ENCODE measurements around the gene MOB3A.

MOB3A gene

DNA sequence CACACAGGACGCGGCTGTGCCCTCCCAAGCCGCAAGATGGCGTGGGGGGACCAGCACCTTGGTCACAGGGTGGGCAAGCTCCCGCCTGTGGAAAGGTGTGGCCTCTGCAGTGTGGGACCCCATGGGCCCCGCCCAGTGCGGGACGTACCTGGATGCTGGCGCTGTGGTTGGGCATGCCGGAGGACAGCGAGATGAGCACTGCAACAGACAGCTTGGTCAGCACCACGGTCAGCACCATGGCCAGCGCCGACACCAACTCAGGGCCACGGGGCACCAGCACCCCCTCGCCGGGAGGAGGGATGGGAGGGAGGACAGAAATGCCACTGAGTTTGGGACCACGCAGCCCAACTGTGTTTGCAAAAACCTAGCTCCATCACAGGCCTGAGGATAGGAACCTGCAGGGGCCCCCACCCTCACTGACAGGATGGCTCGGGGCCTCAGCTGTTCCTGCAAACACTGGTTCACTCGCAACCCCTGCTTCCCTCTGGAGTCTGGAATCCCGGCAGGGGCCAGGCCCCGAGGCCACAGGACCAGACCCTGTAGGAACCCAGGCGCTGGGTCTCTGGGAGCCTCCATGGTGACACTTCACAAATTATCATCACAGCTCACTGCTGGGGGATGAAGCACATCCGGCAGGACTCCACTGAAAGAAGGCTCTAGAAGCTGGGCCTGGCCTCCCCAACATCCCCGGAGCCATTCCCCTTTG is 27.7 kb upstream of the MOB3A start:
- no peak for DNase-seq (ENCODE audit: low read depth in 3 of 3, low spot score in 1 of 3)

DNA sequence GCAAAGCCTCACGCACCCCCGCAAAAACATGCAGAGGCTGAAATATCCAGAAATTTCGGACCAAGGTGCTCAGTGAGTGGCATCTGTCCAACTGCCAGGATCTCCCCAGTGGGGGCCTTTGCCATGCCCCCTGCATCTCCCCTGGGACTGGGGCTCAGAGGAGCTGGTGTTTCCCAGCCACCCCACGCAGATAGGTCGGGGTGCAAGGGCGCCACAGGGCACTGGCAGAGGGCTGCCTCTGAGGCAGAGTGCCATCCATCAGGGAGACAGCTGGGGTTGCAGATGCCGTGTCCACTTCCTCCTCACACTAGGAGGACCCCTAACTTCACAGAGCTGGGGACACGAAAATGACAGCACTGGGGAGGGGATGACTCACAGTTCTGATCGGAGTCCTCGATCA is 26.9 kb upstream of the MOB3A start:
- DNase-seq (ENCODE audit: low read depth in 3 of 3, low spot score in 1 of 3) = no peak

DNA sequence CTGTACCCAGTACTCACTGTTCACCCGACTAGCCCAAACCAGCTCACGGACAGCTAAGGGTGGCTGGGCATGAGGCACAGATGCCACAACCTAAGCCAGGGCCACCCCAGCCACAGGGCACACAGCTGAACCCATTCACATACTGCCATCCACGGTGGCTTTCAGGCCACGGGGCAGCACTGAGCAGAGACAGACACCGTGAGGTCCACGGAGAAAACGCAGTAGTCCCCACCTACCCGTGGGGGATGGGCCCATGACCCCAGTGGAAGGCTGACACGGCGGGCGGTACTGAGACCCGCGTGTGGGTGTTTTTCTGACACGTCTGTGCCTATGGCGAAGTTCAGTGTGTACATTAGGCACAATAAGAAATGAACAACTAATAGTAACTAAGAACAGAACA is 26.1 kb upstream of the MOB3A start:
- no peak for DNase-seq (ENCODE audit: low read depth in 3 of 3, low spot score in 1 of 3)

DNA sequence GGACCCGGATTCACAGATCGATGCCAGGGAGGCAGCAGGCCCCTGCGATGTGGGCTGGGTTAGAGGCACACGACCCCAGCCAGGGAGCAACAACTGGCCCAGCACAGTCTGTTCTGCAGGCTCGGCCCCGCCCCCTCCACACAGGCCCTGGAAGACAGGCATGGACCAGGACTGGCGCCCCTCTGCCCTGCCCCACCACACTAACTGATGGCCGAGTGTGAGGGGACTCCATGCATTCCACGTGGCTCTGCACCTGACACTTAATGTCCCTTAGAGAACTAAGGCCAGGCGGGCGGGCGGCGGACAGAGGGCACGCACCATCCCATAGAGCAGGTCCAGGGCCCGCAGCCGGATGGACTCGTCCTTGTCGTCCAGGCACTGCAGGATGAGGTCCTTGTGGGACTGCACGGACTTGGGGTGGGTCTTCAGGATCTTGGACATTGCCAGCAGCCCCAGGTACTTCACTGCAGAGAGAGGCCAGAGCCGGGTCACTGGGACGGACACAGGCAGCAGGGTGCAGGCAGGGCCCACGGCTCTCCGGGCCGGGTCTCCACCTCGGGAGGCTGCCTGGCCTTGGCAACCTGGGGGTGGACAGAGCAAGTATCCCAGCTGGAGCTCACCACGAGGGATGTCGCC is 25.4 kb upstream of the MOB3A start:
- no peak for DNase-seq (ENCODE audit: low read depth in 3 of 3, low spot score in 1 of 3)

DNA sequence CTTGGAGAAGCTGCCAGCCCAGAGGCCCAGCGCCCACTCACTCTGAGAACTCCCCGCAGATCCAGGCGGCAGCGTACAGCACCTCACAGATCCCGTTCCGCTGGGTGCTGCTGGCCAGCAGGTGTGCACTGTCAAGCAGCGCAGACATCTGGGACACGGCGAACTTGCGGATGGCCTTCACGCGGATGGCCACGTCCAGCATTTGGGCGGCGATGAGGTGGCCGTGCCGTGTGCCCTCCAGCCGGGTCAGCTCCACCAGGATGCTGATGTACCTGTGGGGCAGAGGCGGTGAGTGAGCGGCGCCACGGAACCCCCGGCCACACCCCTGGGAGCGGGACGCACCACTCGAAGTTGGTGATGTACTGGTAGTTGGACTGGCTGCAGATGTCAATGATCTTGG is 24.7 kb upstream of the MOB3A start:
- no peak for DNase-seq (ENCODE audit: low read depth in 3 of 3, low spot score in 1 of 3)

DNA sequence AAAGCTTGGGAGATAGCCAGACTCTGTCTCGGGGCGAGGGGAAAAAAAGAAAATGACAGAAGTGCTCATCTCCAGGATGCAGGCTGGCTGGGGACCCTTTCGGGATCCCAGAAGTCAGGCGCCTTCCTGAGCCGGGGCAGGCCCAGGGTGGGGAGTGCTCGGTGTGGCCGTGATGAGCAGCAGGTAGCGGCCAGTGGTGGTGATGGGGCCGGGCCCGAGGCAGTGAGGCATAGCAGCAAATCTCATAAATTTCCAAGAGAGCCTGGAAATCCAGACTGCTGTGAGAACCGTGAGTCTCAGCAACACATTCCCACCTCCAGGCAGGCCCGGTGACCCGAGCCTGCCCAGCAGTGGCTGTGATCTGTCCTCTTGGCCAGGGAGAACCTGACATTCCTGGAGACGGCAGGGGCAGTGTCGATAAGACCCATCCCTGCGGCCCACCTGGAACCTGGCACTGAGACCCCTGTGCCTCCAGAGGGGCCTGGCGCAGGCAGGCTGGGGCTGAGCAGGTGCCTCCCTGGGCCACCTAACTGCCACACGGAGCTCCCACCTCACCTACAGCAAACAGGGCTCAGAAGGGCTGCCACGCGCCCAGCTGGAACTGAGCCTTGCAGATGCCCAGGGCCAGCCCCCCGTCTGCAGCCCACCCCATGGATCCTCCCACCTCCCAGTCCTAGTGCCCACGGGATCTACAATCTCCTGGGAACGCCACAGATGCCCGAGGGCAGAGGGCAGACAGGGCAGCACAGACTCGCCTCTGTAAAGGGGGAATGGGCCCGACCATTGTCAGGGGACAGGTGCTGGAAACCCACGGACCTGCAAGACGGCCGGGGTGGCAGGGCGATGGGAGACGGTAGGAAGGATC is 24.0 kb upstream of the MOB3A start:
- DNase-seq (ENCODE audit: low read depth in 3 of 3, low spot score in 1 of 3) = no peak

DNA sequence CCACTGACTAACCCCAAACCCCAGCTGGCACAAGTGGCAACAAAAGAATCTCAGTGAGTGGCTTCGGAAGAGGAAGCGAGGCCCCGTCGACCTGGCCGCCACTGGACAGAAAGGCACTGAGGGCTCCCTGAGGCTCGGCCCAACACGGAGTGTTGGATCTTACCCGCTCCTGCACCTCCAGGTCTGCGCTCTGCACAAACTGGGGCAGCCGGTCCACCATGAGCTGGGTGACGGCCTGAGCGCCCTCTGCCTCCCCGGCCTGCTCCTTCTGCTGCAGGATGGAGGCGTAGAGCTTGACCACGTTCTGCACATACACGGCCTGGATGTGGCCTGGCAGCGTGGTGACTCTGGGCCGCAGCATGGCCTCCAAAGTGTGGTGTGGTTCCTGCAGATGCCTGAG is 22.3 kb upstream of the MOB3A start:
- no peak for DNase-seq (ENCODE audit: low read depth in 3 of 3, low spot score in 1 of 3)

DNA sequence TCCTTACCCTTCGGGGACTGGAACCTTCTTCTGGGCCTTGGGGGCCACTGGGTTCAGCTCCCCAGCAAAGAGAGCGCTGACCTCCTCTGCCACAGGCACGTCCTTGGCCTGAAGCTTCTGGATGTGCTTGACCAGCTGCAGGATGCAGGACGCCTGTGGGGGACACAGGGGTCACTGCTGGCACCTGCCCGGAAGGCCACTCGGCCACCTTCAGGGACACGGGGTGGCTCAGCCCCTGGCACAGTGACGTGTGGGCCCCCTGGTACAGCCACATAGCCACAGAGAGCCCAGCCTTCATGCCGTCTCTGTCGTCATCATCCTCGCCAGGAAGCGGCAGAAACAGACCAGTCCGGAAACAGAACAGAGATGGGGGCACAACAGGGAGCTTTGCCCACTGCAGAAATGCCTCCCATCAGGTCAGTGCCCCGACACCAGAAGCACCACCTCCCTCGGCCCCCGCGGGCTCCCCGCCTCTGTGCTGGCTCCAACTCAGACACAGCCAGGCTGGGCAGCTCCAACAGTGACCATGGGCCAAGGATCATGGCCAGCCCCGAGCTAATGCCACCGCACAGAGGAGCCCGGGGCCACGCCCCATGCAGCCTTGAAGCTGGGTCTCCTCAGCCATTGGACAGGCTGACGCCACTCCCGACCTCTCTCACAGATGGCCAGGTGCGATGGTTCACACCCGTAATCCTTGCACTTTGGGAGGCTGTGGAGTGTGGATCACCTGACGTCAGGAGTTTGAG is 21.3 kb upstream of the MOB3A start:
- DNase-seq (ENCODE audit: low read depth in 3 of 3, low spot score in 1 of 3) = no peak

DNA sequence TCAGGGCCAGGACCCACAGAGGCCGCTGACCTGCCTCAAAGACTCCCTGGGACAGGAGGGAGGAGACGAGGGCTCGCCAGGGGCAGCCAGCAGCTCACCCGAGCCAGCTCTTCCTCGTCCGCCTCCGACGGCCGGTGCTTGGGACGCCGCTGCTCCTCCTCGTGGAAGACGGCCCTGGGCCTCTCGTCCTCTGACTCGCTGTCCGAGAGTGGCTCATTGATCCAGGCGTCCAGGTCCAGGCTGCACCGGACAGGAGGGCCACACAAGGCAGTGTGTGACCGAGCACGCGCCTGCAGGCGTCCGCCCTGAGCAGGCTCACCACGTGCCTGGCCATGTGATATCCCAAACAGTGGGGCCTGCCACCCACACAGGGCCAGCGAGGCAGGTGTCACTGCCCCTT is 20.4 kb upstream of the MOB3A start:
- DNase-seq (ENCODE audit: low read depth in 3 of 3, low spot score in 1 of 3) = no peak

DNA sequence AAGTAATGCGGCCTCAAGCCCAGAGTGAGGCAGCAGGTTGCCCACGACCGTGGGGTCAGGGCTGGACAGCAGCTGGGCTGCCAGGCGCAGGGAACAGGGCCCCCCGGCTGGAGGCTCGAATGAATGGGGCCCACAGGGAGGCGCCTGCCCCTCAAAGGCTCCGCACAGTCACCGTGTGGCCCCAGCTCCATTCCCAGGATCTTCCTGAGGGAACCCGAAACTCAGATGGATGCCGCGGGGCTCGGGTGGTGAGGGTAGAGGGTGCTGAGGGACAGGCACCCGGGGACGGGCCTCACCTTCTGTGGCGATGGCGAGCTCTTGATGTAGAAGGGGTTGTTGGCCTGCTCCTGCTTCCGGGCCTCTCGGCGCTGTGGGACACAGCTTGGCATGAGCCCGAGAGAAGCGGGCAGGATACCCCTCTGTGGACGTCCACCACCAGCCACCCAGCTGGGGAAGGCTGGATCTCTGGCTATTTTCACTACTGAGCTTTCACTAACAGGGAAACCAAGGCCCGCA is 19.8 kb upstream of the MOB3A start:
- no peak for DNase-seq (ENCODE audit: low read depth in 3 of 3, low spot score in 1 of 3)

DNA sequence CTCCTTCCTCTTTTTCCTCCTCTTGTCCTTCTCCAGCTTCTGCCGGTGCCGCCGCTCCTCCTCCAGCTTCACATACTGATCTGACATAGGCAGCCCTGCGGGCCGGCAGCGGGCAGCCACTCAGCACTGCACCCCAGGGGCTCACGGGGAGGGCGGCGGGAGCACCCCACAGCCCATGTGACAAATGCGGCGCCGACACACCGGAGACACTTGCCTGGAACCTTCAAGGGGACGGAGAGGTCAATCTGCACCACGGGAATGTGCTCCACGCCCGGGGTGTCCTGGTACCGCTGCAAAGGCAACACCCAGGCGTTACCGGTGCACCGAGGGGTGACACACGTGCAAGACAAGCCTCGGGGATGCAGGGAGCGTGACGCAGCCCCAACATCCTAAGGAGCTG is 19.2 kb upstream of the MOB3A start:
- DNase-seq (ENCODE audit: low read depth in 3 of 3, low spot score in 1 of 3) = no peak

DNA sequence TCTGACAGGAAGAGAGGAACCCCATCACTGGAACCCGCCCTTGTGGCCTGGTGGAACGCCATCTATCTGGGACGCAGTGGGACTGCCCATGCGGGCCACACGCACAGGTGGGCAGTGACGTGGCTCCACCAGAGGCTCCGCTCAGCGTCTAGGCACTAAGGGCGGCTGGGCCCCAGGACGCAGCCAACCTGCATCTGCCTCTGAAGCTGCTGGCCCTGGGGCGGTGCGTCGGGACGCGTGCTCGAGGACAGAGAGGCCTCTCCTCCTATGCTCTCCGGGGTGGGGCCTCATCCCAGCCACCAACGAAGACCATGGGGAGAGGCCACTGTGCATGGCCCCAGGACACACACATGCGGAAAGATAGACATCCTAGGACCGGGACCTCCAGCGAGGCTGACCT is 18.7 kb upstream of the MOB3A start:
- DNase-seq (ENCODE audit: low read depth in 3 of 3, low spot score in 1 of 3) = no peak

DNA sequence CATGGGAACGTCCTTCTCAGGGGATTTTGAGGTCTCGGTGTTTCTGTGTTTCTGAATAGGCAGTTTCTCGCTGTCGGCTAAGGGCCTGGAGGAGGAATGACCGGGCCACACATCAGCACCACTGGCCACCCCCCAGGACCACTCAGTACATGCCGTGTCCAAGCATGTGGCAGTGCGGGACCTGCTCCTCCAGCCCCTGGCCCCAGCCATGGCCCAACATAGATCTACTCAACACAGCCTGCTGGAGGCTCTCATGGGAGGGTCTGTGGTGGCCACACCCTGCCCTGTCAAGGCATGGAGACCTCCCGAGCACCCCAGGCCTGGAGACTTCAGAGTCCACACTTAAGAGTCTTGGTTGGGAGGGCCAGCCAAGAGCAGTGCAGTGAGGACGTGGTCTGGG is 18.1 kb upstream of the MOB3A start:
- no peak for DNase-seq (ENCODE audit: low read depth in 3 of 3, low spot score in 1 of 3)

DNA sequence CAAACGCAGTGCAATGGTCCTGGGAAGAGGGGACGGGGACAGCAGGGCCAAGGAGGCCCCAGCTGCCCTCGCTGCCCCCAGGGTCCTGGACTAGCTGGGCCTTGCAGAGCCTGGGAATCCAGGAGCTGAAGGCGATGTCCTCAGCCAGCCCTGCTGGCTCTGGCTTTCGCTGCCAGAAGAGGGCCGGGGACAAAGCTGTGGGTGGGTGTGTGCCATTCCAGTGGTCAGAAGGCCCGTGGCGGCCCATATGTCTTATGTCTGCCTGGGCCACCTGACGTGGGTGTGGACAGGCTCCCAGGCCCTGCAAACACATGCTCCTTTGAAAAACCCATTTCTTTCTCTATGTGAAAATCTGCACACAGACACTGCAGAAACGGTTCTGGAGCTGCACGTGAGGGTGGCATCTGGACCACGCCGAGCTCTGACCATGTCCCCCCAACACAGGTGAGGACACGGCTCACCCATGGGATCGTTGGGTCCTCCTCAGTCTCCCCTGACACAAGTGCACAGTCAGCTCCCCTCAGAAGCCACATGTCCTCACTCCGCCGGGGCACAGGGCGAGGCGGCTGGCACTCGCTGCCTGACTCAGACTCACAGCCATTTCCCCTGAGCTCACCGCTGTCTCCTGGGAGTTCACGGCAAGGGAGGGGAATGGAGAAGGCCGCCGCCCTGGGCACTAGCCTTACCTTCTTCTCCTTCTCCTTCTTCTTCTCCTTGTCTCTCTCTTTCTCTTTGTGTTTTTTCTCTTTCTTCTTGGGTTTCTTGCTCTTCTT is 17.5 kb upstream of the MOB3A start:
- no peak for DNase-seq (ENCODE audit: low read depth in 3 of 3, low spot score in 1 of 3)

DNA sequence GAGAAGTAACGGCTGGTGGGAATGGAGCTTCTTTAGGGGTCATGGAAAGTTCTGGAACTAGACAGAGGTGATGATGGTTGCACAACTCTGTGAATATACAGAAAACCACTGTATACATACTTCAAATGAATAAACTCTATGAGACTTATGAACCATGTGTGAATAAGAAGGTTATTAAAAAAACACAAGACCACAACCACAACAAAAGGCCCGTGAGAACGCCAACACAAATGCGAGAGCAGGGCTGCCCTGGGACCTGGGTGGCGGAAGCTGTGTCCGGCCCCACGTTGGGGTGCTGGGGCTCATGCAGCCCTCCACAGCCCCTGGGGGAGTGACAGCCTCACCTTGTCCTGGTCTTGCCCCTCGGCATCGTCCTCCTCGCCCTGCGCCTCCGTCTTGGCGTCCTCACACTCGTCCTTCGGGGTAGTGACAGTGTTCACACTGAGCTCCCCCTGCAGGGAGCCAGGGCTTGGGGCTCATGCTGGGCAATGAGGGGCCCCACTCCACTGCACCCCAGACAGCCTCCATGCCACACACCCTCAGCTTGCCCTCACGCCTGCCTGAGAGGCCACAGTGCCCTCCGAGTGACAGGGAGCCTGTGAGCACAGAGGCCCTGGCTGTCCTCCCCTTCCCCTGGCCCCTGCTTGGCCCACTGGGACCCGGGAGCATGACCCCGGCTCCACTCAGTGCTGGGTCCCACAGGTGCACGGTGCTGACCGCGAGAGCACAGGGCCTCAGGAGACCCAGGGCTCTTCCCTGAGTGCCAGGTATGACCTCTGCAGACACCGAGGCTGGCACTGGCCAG is 16.6 kb upstream of the MOB3A start:
- no peak for DNase-seq (ENCODE audit: low read depth in 3 of 3, low spot score in 1 of 3)

DNA sequence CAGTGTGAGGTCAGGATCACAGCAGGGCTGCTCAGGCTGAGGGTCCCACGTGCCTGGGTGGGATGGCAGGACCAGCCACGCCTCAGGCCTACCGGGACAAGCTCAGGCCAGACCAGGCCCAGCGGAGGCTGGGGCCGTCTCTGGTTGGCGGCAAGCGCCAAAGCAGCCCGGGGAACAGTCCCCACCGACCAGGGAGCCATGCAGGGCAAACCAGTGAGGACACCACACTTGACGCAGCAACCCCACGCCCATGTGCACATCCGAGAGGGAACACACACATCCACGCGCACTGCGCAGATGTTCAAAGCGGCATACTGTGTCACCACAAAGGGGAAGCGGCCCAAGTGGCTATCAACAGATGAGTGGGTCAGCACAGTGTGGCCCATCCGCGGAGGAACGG is 15.8 kb upstream of the MOB3A start:
- no peak for DNase-seq (ENCODE audit: low read depth in 3 of 3, low spot score in 1 of 3)

DNA sequence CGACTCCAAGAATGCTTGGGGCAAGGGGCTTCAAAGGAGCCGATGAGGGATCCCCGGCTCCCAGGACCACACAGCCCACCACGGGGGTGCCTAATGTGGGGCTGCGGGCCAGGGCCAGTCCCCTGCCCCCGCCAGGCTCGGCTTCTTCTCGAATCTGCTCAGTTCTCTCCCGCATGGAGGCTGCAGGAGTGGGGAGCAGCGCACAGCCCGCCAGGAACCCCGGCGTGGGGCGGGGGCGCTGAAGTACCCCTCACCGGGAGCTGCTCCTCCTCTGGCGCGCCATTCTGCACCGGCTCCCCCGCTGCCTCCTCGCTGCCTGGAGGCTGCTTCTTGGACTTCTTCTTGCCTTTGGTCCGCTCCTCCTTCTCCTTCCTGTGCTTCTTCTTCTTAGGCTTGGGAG is 15.3 kb upstream of the MOB3A start:
- DNase-seq (ENCODE audit: low read depth in 3 of 3, low spot score in 1 of 3) = no peak

DNA sequence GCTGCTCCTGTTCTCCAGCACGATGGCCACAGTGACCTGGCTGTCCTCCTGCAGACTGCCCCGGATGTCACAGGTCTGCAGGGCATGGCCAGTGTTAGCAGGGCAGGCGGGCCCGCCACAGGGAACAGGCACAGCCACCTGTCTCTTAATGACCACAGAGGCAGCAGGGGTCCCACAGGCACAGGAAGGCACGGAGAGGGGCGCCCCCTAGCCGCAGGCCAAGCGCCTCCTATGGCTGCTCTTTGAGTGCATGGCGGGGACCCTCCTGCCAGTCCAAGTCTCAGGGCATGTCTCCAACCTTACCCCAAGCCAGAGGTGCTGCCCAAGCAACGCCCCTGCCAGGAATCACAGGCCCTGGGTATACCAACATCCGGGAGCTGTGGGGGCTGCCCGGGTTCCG is 14.7 kb upstream of the MOB3A start:
- DNase-seq (ENCODE audit: low read depth in 3 of 3, low spot score in 1 of 3) = no peak

DNA sequence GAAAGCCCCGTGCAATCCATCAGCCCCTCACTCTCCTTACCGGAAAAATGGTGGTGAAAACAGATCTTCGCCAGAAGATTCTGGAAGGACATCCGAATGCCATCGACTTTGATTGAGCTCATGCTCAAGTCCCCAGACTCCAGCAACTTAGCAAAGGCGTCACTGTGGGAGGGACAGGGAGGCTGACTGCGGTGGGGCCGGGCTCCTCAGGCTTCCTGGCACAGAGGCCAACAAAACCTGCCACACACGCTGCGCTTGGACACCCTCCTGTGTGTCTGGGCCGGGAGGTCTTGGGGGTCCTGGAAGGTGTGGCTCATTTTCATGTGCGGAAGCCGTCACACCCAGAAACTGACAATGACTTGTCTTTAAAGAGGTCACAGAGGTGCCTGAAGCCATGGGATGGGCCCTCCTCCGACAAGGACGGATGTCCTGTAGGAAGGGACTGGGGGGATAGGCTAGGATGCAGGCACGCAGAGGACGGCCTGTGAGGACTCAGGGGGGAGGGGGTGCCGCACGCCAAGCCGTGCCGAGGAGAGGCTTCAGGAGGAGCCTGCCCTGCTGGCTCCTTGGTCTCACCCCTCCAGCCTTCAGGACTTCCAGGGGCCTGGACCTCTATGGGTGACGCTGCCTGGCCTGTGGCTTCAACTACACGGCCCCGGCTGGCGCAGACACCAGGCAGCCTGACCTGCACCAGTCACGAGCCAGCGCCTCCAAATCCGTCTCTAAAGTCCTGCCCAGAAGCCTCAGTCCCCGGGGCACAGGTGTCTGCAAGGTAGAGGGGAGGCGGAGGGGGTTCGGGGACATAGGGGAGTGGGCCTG is 13.1 kb upstream of the MOB3A start:
- DNase-seq (ENCODE audit: low read depth in 3 of 3, low spot score in 1 of 3) = no peak
